ENCODE results near the gene ARRB1.

GRCh38 chr11:75326439-75326810, 25.0 kb downstream of the ARRB1 start:
- TF ChIP-seq POLR2AphosphoS5 (IDR thresholded peaks at IDR 0.05; ENCODE audit: low read depth, low read length) (no peak), GABPA (IDR thresholded peaks at IDR 0.05; ENCODE audit: low read depth) (no peak)

Data from SK-N-SH (cell line).